GM12878 (cell line): ENCODE results near the gene CHRM1. TPM values are rescaled to one million over a fixed set of nuclear protein-coding genes. Genes with fewer than 3 reads are reported as not detected.
A peak's percentile ranks its signal among the peaks of the same experiment; 100 is the strongest.

ENCODE experiments used
- ATAC-seq: fragments of 200-7000 bp; cut with Tn5 transposase; 3 replicates; pipeline ENCODE4 v1.9.1; 2020; ENCODE audit warnings: mild to moderate bottlenecking, moderate library complexity
- BruUV-seq: library from RNA; stranded (reverse); fragments of 400-500 nt; replicated peaks from 2 replicates; lab custom pipeline; 2021; lab: Mats Ljungman, UMichigan
- CTCF ChIA-PET: fragments of 300-600 bp; sonication (Branson Sonifier 250); formaldehyde crosslinking; extraction: SDS; loops from one replicate; lab custom pipeline; 2021; ENCODE audit warnings: inconsistent platforms; lab: Yijun Ruan, JAX
- POLR2A ChIA-PET: fragments of 350-600 bp; formaldehyde crosslinking; extraction: SDS; loops from one replicate; lab custom pipeline; 2021; ENCODE audit warnings: inconsistent platforms; lab: Charles Lee
- RAD21 ChIA-PET: fragments of 300-600 bp; sonication (Branson Sonifier 250); formaldehyde crosslinking; loops from one replicate; lab custom pipeline; 2023; ENCODE audit warnings: antibody characterized with exemption; ENCODE audit not compliant: unreplicated experiment; lab: Charles Lee
- SMC1A ChIA-PET: fragments of 300-600 bp; sonication (Branson Sonifier 250); formaldehyde crosslinking; loops from one replicate; lab custom pipeline; 2023; ENCODE audit not compliant: unreplicated experiment, uncharacterized antibody; lab: Charles Lee
- DNase-seq: peaks from one replicate; pipeline ENCODE4 v3.0.0-alpha.2; 2011; ENCODE audit warnings: low read depth, low spot score
- FAIRE-seq: peaks from 3 replicates; lab custom pipeline; 2011; peaks lifted over from hg19 to GRCh38; lab: Jason Lieb, UNC
- H2AFZ ChIP-seq: 2 replicates; pipeline ENCODE4 v1.6.0; 2011; ENCODE audit warnings: low read depth, low read length, control low read depth; ENCODE audit not compliant: control insufficient read depth
- H3K27ac ChIP-seq: 2 replicates; pipeline ENCODE4 v1.5.1; 2011; ENCODE audit warnings: control low read depth; ENCODE audit not compliant: control insufficient read depth, insufficient read depth
- H3K27me3 ChIP-seq, 2 experiments: replicated peaks in 1 of 2; 2 replicates each; pipeline versions ENCODE4 v1.6.0 to v1.6.1; 2011; ENCODE audit warnings: low read length in 1 of 2; ENCODE audit not compliant: control insufficient read depth in 2 of 2, insufficient read depth in 2 of 2
- H3K36me3 ChIP-seq, 2 experiments: 2 replicates each; pipeline ENCODE4 v1.5.1; 2011; ENCODE audit warnings: low read length in 1 of 2; ENCODE audit not compliant: control insufficient read depth in 2 of 2, insufficient read depth in 2 of 2
- H3K4me1 ChIP-seq: 2 replicates; pipeline ENCODE4 v1.6.1; 2011; ENCODE audit warnings: mild to moderate bottlenecking, low read length, moderate library complexity, mixed read lengths; ENCODE audit not compliant: control insufficient read depth, insufficient read depth
- H3K4me2 ChIP-seq: 2 replicates; pipeline ENCODE4 v1.6.0; 2011; ENCODE audit warnings: control low read depth; ENCODE audit not compliant: control insufficient read depth, insufficient read depth
- H3K4me3 ChIP-seq: fragments of 200-600 bp; sonication (generic); 2 replicates; pipeline ENCODE4 v1.5.1; 2016
- H3K79me2 ChIP-seq: 2 replicates; pipeline ENCODE4 v1.6.0; 2011; ENCODE audit warnings: low read length; ENCODE audit not compliant: control insufficient read depth, insufficient read depth
- H3K9ac ChIP-seq: 2 replicates; pipeline ENCODE4 v1.8.0; 2011; ENCODE audit warnings: low read length, control low read depth, mixed read lengths; ENCODE audit not compliant: control insufficient read depth, insufficient read depth
- H3K9me3 ChIP-seq: replicated peaks from 3 replicates; pipeline ENCODE4 v1.5.1; 2011; ENCODE audit warnings: mild to moderate bottlenecking, low read length; ENCODE audit not compliant: control insufficient read depth, insufficient read depth
- H4K20me1 ChIP-seq: 2 replicates; pipeline ENCODE4 v1.6.0; 2011; ENCODE audit not compliant: control insufficient read depth, insufficient read depth
- HSF1 ChIP-seq: fragments of 150-350 bp; IDR thresholded peaks from 2 replicates; pipeline ENCODE4 v1.6.1; 2014; ENCODE audit warnings: mild to moderate bottlenecking, low read depth, low read length
- JUNB ChIP-seq: IDR thresholded peaks from 2 replicates; pipeline ENCODE4 v1.6.1; 2016; ENCODE audit warnings: antibody characterized with exemption, mild to moderate bottlenecking
- KAT2A ChIP-seq: conservative IDR thresholded peaks from 2 replicates; pipeline ENCODE4 v1.6.1; 2011; ENCODE audit warnings: low read depth, low read length; ENCODE audit not compliant: control insufficient read depth
- KLF5 ChIP-seq: fragments of 450-650 bp; IDR thresholded peaks from 2 replicates; pipeline ENCODE4 v1.6.1; 2014; ENCODE audit warnings: mild to moderate bottlenecking; ENCODE audit not compliant: partially characterized antibody
- PAX5 ChIP-seq: IDR thresholded peaks from 2 replicates; pipeline ENCODE4 v1.6.1; 2011; ENCODE audit warnings: low read depth, low read length, borderline replicate concordance
- STAT3 ChIP-seq: IDR thresholded peaks from 2 replicates; pipeline ENCODE4 v1.6.1; 2011; ENCODE audit warnings: low read depth, low read length, improper control_type of control experiment
- SUZ12 ChIP-seq: fragments of 200-600 bp; sonication (generic); IDR thresholded peaks from one replicate; pipeline ENCODE4 v1.6.1; 2018; ENCODE audit warnings: antibody characterized with exemption, mild to moderate bottlenecking; ENCODE audit not compliant: unreplicated experiment
- USF2 ChIP-seq: IDR thresholded peaks from 2 replicates; pipeline ENCODE4 v1.6.1; 2011; ENCODE audit warnings: low read depth, low read length, improper control_type of control experiment, borderline replicate concordance
- ZSCAN29 ChIP-seq: fragments of 450-650 bp; IDR thresholded peaks from 2 replicates; pipeline ENCODE4 v1.6.1; 2017; ENCODE audit warnings: mild to moderate bottlenecking, moderate library complexity
- WGBS: methylation state at CpG from one replicate; pipeline ENCODE4 v1.1.6; 2016; ENCODE audit warnings: low lambda C conversion rate; ENCODE audit not compliant: insufficient replicate concordance, insufficient coverage; ENCODE audit errors: missing lambda C conversion rate; 5-methylcytosine and 5-hydroxymethylcytosine counted together
- in situ Hi-C: fragments of 300-500 bp; cut with MboI; formaldehyde crosslinking; loops from 9 replicates; pipeline ENCODE4 v1.14.3; 2018; ENCODE audit warnings: mixed read lengths
- intact Hi-C: fragments of 100-400 bp; cut with micrococcal nuclease; formaldehyde crosslinking; loops from one replicate; pipeline ENCODE4 v1.14.2; 2022; ENCODE audit not compliant: unreplicated experiment
- polyA plus RNA-seq, 11 experiments: library from polyadenylated mRNA; depleted of rRNA in 4 of 11; unstranded in 6 of 11; stranded (reverse) in 5 of 11; fragments of >200 nt; fragmentation: Nextera tagmentation in 4 of 11; fragmentation: Illumina TruSeq in 1 of 11; extraction: Ambion mirVana in 4 of 11; extraction: Trizol in 1 of 11; gene quantifications; 1 replicate in 1 of 11; 2 replicates in 10 of 11; pipeline versions ENCODE4 v1.2.1 to v1.2.3, GENCODE V29; 2011 to 2016; ENCODE audit warnings: inconsistent platforms in 2 of 11, missing spikeins in 2 of 11, low read depth in 1 of 11
- total RNA-seq, 4 experiments: library from RNA; depleted of rRNA in 3 of 4; stranded (reverse); fragments of >200 nt in 3 of 4; fragmentation: Illumina TruSeq in 1 of 4; extraction: Trizol in 1 of 4; gene quantifications; 2 replicates each; pipeline versions ENCODE4 v1.2.1 to v1.2.3, GENCODE V29; 2013 to 2021

The CHRM1 gene
- total and polyA plus RNA-seq, 10 of the 15 experiments (the other 5 are each of a cell fraction or from before 2014, with no cell fraction given): not detected

DNA sequence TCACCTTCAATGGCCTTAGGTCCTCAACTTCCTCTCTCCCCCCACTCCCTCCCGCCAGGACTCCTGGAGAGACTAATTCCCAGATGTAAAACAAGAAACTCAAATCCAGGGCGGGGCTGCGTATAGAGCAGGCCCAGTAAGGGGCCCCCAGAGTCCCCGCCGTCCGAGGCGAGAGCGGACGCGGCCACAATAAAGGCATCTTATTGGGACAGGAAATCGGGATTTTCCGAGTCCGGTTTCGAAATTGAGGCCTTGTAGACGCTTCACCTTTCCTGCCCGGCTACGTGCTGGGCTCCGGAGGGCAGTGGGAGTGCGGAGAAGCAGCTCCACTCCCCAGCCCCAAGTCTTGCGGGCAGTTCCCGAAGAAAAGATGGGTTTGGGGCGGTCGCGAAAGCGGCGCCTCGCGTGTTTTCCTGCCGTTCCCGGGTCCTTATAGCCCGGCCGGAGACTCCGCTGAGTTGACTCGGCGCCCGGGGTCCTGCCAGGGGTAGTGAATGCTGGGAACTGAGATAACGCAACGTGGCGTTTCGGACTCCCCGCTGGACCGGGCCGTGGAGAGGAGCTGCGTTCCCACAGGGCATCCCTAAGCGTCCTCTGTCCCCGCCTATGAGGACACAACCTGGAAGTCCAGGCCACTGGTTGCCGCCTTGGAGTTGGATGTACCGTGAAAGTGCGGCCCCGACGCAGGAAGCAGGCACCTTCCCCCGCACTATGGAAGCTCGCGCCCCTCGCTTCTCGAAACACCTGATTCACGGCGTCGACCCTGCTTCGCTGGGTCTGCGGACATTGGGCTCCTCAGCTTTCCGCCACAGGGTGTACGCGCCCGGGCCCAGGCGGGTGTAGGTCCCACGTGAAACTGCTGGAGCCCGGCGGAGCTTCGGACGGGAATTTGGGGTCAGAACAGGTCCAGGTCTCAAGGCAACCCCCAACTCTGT is 4.8 kb upstream of the CHRM1 start:
- 25% methylated on average over 61 of the region's 71 CpGs for WGBS
- Histone ChIP-seq H3K4me2 (no peak overlapping the region), H3K4me1 (peaks cover 19% of the 10 kb centered on the region), H3K27me3 (peaks cover 12 to 22% of the 10 kb centered on the region in 2 experiments), H4K20me1 (no peaks in the 10 kb centered on the region), H3K79me2 (no peaks in the 10 kb centered on the region), H3K27ac (no peak overlapping the region), H2AFZ (no peak overlapping the region), H3K9ac (no peak overlapping the region), H3K9me3 (no peaks in the 10 kb centered on the region), H3K4me3 (no peak overlapping the region), H3K36me3 (no peaks in the 10 kb centered on the region)
- RAD21 ChIA-PET: no interaction called here
- in situ Hi-C loops (no loop called here), intact Hi-C loops (no loop called here)
- peak; percentile 51 for TF ChIP-seq SUZ12
- no peak for TF ChIP-seq KLF5
- TF ChIP-seq ZSCAN29: peak; percentile 88
- no peak for ATAC-seq
- no peak for FAIRE-seq
- CTCF ChIA-PET: interaction anchor here (2.0 kb wide), 1 partner anchor 98 kb away, joined by 5 read pairs; no protein-coding TSS in a partner anchor
- no peak for DNase-seq
- SMC1A ChIA-PET: no interaction called here
- POLR2A ChIA-PET: interaction anchor here (0.5 kb wide), 1 partner anchor 845 kb away, joined by 3 read pairs; no protein-coding TSS in a partner anchor
- no TSS peak for BruUV-seq

DNA sequence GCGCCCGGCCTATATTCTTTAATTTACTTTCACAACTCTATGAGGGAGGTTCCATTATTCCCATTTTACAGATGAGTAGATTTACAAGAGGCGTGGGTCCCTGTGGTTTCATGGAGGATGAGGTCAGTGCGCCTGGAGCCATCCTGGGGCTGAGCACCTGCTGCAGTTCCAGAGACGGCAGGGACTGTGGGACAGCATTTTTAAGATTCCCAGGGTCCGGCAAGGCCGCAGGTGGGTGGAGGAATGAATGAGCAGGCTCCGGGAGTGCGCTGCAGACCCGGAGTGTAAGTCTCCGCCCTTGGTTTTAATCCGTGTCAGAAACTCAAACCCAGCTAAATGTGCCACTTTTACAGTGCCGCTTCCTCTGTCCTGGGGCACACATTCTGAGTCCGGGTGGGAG is 4.1 kb upstream of the CHRM1 start:
- peaks cover 12 to 22% of the 10 kb centered on the region in 2 experiments for H3K27me3 ChIP-seq
- POLR2A ChIA-PET: no interaction called here
- ATAC-seq (no peak), FAIRE-seq (no peak), DNase-seq (no peak)
- TF ChIP-seq JUNB (no peak), STAT3 (no peak), USF2 (no peak), HSF1 (no peak), KAT2A (no peak), PAX5 (no peak)
- in situ Hi-C loops (no loop called here), intact Hi-C loops (no loop called here)
- H3K9me3 ChIP-seq: no peaks in the 10 kb centered on the region
- H3K4me1 ChIP-seq: peaks cover 19% of the 10 kb centered on the region
- H4K20me1 ChIP-seq: no peaks in the 10 kb centered on the region
- H3K27ac ChIP-seq: no peak overlapping the region
- no peak overlapping the region for H3K4me3 ChIP-seq
- no peaks in the 10 kb centered on the region for H3K36me3 ChIP-seq
- no peaks in the 10 kb centered on the region for H3K79me2 ChIP-seq
- BruUV-seq: no TSS peak
- 26% methylated on average over 14 of the region's 14 CpGs for WGBS
- RAD21 ChIA-PET: no interaction called here
- CTCF ChIA-PET: interaction anchor here (7.1 kb wide), 1 partner anchor 19 kb away, joined by 45 read pairs; no protein-coding TSS in a partner anchor
- no peak overlapping the region for H3K4me2 ChIP-seq
- H2AFZ ChIP-seq: no peak overlapping the region
- no peak overlapping the region for H3K9ac ChIP-seq
- SMC1A ChIA-PET: no interaction called here
